Posterior vena cava (tissue), 2 donors: Measurements from ENCODE around the gene TBC1D23. TPM values are rescaled to one million over a fixed set of nuclear protein-coding genes. Genes with fewer than 3 reads are reported as not detected.
"Not testable (repeated sequence)": the region's sequence is repeated elsewhere in the genome, so short reads cannot be mapped to it uniquely, and the experiment has no call there.

Source experiments
- DNase-seq: peaks from one replicate; pipeline ENCODE4 v3.0.0-alpha.2; 2020; ENCODE audit warnings: low spot score
- intact Hi-C, 2 donors: fragments of 100-400 bp; cut with DNase I; formaldehyde crosslinking; loops; one replicate each; pipeline versions ENCODE4 v1.14.1 to v1.14.2; 2022 to 2023
- long read RNA-seq, 2 donors: library from polyadenylated mRNA; unstranded; transcript quantifications; one replicate each; pipeline ENCODE4 v2.0.0, GENCODE V29; 2020 to 2021
- total RNA-seq, 2 donors: library from RNA; stranded (reverse); fragmentation: NEBNext Ultra II Directional; extraction: Animal tissue kit (Norgen Biotek cat#: 25700); gene quantifications; one replicate each; pipeline ENCODE4 v1.2.1, GENCODE V29; 2021
- donor health status: DM: yes; HTN: yes; CAD: no.
- donor health status: DM: yes; HTN: yes; CAD: no.

The TBC1D23 gene
- 10 to 100 TPM; 45.5 to 54.6 TPM for total RNA-seq
- long read RNA-seq, donor 1, transcript TBC1D23-202 (19 exons, 3,677 nt) = major isoform, 8 of 12 reads
- long read RNA-seq, donor 1, partial matches to known transcripts = 1 of 12 reads
- long read RNA-seq, donor 1, other reads (novel, unspliced or antisense) = 3 of 12 reads
- long read RNA-seq, donor 2, transcript TBC1D23-202 (19 exons, 3,677 nt) = major isoform, 35 of 62 reads
- long read RNA-seq, donor 2, partial matches to known transcripts = 8 of 62 reads
- long read RNA-seq, donor 2, other reads (novel, unspliced or antisense) = 17 of 62 reads

- intact Hi-C loops = no loop called here
These were observed at the start of gene TBC1D23 for GRCh38 chr3:100260685-100261484. TSS of gene TBC1D23 (plus strand) at chr3:100260992. CDS start at chr3:100261019, 27 bp downstream.

GRCh38 chr3:100213891-100214573, 46.8 kb upstream of the TBC1D23 start:
- no peak for DNase-seq
- intact Hi-C loops = loop anchor here in 1 of 2 donors (10.0 kb wide), 1 partner anchor 49 kb away; no protein-coding TSS in a partner anchor

More at GRCh38 chr3:100260685-100261484, at the start of gene TBC1D23:
- DNase-seq = peak; percentile 100

DNA sequence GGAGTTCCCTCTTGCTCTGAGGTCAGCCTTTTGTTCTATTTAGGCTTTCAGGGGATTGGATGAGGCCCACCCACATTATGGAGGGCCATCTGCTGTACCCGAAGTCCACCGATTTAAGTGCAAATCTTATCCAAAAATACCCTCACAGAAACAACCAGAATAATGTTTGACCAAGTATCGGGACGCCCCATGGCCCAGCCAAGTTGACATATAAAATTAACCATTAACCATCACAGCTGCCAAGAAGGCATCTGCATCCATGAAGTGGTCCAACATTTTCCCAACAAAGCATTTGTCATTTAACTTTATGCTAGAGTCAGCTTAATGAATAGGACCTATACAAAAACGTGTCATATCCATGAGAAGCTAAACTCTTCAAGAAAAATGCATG, 46.2 kb upstream of the TBC1D23 start:
- no peak for DNase-seq
- intact Hi-C loops = loop anchor here in 1 of 2 donors (10.0 kb wide), 1 partner anchor 50 kb away; no protein-coding TSS in a partner anchor

- DNase-seq = no peak
- intact Hi-C loops = loop anchor here in 1 of 2 donors (10.0 kb wide), 1 partner anchor 52 kb away; no protein-coding TSS in a partner anchor
These were observed 44.1 kb upstream of the TBC1D23 start for GRCh38 chr3:100216713-100217112.

DNA sequence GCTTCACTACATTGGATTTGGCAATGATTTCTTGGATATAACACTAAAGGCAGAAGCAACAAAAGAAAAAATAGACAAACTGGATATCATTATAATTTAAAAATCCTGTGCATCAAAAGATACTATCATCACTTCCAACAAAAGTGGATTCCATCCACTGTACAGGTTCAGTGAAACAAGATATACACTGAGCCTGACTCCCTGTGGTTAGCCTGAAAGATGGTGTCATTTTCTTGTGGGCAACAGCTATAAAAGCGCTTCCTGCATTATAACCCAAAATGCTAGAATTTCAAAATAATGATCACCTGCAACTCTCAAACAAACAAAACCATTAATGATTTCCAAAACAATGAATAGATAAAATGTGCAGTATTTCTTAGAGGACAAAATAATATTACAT, 39.6 kb upstream of the TBC1D23 start:
- intact Hi-C loops = no loop called here

GRCh38 chr3:100225193-100225592, 35.6 kb upstream of the TBC1D23 start:
- no peak for DNase-seq
- intact Hi-C loops = no loop called here

More for the DNA sequence above, 39.6 kb upstream of the TBC1D23 start:
- no peak for DNase-seq

DNA sequence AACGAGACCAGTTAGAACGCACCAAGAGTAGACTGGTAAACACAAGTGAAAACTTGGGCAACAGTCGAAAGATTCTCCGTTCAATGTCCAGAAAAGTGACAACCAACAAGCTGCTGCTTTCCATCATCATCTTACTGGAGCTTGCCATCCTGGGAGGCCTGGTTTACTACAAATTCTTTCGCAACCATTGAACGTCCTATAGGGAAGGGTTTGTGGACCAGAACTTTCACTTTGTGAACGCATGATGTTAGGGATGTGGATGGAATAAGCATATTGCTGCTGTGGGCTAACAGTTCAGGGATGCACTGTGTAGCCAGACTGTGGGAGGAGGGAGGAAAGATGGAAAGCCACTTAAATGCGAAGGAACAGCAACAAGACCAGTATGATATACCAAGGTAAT, 34.9 kb upstream of the TBC1D23 start:
- no peak for DNase-seq
- intact Hi-C loops = no loop called here

DNA sequence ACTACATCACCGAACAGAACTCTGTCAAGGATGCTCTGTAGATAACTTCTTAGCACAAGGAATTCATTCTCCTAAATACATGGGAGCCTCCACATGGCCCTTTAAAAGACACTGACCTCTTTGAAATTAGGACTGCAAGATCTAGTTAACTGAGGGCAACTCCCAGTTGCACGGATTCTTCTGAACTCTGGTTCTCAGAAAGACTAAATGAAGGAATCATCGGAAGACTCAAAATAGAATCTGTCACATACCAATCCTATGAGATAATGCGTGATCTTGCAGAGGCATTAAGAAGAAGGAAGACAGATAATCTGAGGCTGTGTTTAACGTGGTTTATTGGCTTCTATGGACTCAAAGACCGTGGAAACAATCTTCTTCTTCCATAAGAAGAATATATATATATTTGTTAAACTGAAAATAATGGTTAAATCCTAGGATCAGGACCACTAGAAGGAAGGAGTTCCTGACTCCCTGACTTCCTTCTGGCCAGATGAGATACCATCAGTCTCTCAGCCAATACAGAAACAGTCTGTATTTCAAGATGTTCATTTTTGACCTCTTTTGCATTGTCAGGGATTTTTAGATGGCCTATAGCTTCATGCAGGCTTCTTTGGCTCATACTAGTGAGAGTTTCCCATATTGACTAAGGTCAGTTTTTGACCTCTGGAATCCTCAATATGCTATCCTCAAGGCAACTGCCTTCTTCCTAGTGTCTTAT, 33.9 kb upstream of the TBC1D23 start:
- no peak for DNase-seq
- intact Hi-C loops = no loop called here

DNA sequence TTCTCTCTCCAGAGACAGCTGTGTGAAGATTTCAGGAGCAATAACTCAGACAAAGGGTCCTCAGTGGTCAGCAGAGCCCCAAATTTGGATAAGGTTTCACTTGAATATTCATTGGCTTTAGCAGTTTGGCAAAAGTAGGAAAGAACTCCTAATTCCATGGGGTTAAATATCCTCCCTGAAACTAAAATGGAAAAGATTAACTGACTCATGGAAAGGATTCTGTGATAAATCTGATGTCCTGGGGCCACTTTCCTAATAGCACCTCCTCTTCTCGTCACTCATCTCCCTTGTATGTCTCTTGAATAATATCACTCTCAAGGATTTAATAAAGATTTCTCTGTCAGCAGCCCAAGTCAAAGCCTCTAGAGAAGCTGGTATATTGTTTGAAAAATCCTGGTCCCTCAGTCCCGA, 33.3 kb upstream of the TBC1D23 start:
- intact Hi-C loops = no loop called here
- DNase-seq = no peak

- DNase-seq = no peak
- intact Hi-C loops = no loop called here
These were observed 32.5 kb upstream of the TBC1D23 start for GRCh38 chr3:100228247-100228646.

DNA sequence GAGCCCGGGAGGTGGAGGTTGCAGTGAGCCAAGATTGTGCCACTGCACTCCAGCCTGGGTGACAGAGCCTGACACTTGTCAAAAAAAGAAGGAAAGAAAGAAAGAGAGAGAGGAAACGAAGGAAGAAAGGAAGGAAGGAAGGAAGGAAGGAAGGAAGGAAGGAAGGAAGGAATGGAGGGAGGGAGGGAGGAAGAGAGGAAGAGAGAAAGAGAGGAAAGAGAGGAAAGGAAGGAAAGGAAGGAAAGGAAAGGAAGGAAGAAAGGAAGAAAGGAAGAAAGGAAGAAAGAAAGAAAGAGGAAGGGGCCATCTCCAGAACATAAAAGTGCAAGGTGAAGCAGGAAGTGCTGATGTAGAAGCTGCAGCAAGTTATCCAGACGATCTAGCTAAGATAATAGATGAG, 31.6 kb upstream of the TBC1D23 start:
- intact Hi-C loops, DNase-seq: not testable (repeated sequence)

DNA sequence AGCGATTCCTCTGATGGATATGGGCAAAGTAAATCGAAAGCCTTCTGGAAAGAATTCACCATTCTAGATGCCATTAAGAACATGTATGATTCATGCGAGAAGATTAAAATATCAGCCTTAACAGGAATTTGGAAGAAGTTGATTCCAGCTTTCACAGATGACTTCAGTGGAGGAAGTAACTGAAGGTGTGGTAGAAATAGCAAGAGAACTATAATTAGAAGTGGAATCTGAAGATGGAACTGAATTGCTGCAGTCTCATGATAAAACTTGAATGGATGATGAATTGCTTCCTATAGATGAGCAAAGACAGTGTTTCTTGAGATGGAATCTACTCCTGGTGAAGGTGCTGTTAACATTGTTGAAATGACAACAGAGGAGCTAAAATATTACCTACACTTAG, 30.1 kb upstream of the TBC1D23 start:
- DNase-seq = no peak
- intact Hi-C loops = no loop called here

DNA sequence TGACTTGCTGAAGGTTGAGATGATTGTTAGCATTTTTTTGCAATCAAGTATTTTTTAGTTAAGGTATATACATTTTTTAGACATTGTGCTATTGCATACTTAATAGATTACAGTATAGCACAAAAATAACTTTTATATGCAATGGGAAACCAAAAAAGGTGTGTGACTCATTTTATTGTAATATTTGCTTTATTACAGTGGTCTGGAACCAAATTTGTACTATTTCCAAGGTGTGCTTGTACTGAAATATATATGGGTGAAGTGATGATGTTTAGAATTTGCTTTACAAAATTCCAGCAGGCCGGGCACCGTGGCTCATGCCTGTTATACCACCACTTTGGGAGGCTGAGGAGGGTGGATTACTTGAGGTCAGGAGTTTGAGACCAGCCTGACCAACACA, 29.1 kb upstream of the TBC1D23 start:
- intact Hi-C loops = no loop called here
- no peak for DNase-seq

DNA sequence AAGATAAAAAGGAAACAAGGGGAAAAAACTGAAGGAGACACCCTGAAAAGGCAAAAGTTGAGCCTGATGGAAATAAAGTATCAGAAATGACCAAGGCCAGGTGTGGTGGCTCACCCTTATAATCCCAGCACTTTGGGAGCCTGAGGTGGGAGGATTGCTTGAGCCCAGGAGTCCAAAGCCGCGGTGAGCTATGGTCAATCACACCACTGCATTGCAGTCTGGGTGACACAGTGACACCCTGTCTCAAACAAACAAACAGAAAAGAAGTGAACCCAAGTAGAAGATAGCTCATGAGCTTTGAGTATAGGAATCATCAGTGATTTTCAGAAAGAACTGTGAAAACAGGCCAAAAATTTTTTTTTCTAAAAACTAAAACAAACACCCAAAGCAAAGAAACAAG, 26.4 kb upstream of the TBC1D23 start:
- DNase-seq = no peak

GRCh38 chr3:100238599-100238998, 22.2 kb upstream of the TBC1D23 start:
- no peak for DNase-seq
- intact Hi-C loops = no loop called here

More for the DNA sequence above, 26.4 kb upstream of the TBC1D23 start:
- intact Hi-C loops = no loop called here

- DNase-seq, intact Hi-C loops: not testable (repeated sequence)
These were observed 18.3 kb upstream of the TBC1D23 start for GRCh38 chr3:100242471-100242870.

GRCh38 chr3:100244264-100244663, 16.5 kb upstream of the TBC1D23 start:
- no peak for DNase-seq
- intact Hi-C loops = no loop called here

DNA sequence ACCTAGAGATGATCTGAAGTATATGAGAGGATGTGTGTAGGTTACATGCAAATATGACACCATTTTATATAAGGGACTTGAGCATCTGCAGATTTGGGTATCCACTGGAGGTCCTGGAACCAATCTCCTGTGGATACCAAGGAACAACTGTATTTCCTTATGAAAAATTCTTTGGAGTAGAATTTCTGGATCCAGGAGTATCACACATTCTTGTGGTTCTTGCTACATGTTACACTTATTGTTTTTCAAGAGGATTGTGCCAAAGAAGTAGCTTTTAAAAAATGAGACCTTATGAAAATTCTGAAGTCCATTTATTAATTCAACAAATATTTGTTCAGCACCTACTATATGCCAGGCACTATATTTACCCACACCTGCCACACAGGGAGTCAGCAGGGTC, 15.7 kb upstream of the TBC1D23 start:
- DNase-seq = no peak
- intact Hi-C loops = no loop called here

DNA sequence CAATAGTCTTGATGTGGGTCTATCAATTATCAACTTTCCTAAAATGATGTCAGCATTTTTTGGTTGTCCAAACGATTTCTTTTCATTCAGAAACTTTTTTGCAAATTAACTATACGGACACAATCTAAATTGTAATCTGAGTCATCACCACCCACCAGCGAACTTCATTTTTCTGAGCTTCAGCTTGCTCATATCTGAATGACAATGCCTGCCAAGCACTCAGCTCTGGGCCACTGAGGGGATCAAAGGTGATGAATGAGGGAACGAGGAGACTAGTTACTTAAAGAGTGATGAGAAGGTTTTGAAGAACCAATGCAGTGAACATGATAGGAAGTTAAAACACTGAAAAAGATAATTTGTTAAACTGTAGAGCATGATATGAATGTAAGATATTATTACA, 14.9 kb upstream of the TBC1D23 start:
- intact Hi-C loops = no loop called here
- no peak for DNase-seq
